ENCODE measurements around the gene WWC2.

GRCh38 chr4:183094393-183095198 lies 4.5 kb upstream of the WWC2 start:
- no peak for TF ChIP-seq CTCF (IDR thresholded peaks at IDR 0.05; ENCODE audit: low read depth, low read length, poor library complexity, severe bottlenecking)
- TF ChIP-seq EZH2phosphoT487 (IDR thresholded peaks at IDR 0.05; ENCODE audit: borderline replicate concordance, low read length), result no peak

All from DOHH2 (cell line).